ENCODE results near the gene TFF2.

Gene TFF2

DNA sequence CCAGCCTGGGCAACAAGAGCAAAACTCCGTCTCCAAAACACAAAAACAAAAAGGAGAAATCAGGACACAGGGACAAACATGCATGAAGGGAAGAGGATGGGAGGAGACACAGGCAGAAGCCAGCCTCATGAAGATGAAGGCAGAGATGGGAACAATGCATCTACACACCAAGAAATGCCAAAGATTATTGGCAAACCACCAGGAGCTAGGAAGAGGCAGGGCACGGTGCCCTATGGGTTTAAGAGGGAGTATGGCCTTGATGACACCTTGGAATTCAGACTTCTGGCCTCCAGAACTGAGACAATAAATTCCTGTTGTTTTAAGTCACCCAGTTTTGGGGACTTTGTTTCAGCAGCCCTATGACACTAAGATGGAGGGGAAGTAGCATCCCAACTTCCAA, 39.9 kb upstream of the TFF2 start:
- no peaks in the 10 kb centered on the region for H3K27me3 ChIP-seq (replicated peaks)
- in situ Hi-C loops (cut with HindIII; ENCODE audit: low pct_ligation_motif_present, low sequenced_read_pairs) = no loop called here
- no peaks in the 10 kb centered on the region for H3K36me3 ChIP-seq (replicated peaks)
- TF ChIP-seq, protein P1, sequence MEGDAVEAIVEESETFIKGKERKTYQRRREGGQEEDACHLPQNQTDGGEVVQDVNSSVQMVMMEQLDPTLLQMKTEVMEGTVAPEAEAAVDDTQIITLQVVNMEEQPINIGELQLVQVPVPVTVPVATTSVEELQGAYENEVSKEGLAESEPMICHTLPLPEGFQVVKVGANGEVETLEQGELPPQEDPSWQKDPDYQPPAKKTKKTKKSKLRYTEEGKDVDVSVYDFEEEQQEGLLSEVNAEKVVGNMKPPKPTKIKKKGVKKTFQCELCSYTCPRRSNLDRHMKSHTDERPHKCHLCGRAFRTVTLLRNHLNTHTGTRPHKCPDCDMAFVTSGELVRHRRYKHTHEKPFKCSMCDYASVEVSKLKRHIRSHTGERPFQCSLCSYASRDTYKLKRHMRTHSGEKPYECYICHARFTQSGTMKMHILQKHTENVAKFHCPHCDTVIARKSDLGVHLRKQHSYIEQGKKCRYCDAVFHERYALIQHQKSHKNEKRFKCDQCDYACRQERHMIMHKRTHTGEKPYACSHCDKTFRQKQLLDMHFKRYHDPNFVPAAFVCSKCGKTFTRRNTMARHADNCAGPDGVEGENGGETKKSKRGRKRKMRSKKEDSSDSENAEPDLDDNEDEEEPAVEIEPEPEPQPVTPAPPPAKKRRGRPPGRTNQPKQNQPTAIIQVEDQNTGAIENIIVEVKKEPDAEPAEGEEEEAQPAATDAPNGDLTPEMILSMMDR (IDR thresholded peaks at IDR 0.05; ENCODE audit: low read depth, low read length, missing control alignments) = no peak
- H3K27ac ChIP-seq = no peak overlapping the region
- DNase-seq = no peak
- H3K4me3 ChIP-seq (ENCODE audit: low read depth, low read length) = no peak overlapping the region

DNA sequence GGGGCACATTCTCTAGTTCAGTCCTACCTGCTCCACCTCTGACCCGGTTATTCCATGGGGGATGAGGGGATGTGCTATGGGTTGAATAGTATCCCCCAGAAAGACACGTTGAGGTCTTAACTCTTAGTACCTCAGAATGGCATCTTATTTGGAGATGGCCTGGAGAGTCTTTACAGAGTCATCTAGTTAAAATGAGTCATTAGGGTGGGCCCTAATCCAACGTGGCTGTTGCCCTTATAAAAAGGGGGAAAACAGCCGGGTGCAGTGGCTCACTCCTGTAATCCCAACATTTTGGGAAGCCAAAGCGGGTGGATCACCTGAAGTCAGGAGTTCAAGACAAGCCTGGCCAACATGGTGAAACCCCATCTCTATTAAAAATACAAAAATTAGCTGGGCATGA, 39.4 kb upstream of the TFF2 start:
- in situ Hi-C loops (cut with HindIII; ENCODE audit: low pct_ligation_motif_present, low sequenced_read_pairs) = no loop called here
- H3K27me3 ChIP-seq (replicated peaks) = no peaks in the 10 kb centered on the region

DNA sequence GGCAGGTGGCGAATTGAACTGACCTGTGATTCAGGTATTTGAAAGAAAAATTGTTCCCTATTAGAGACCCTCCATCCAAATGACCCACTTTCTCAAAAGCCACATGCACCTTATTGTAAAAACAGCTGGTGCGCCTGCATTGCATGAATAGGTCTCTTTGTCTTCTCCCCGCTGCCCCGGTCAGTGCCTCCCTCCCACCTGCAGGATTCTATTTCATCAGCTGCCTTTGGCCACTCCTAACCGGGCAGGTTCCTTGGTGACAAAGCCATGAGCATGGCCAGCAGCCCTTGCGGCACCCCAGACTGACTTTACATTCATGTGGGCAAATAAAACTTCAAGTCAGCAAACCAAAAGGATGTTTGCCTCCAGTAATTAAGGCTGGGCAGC, 38.6 kb upstream of the TFF2 start:
- Histone ChIP-seq H3K27ac (no peak overlapping the region), H3K36me3 (replicated peaks) (no peaks in the 10 kb centered on the region), H3K4me3 (ENCODE audit: low read depth, low read length) (no peak overlapping the region), H3K27me3 (replicated peaks) (no peaks in the 10 kb centered on the region)
- in situ Hi-C loops (cut with HindIII; ENCODE audit: low pct_ligation_motif_present, low sequenced_read_pairs) = no loop called here
- DNase-seq = no peak
- TF ChIP-seq, protein P1 (IDR thresholded peaks at IDR 0.05; ENCODE audit: low read depth, low read length, missing control alignments) = no peak

More for the DNA sequence above, 39.4 kb upstream of the TFF2 start:
- no peak overlapping the region for H3K27ac ChIP-seq
- H3K36me3 ChIP-seq (replicated peaks) = no peaks in the 10 kb centered on the region
- no peak for DNase-seq
- H3K4me3 ChIP-seq (ENCODE audit: low read depth, low read length) = no peak overlapping the region
- TF ChIP-seq, protein P1 (IDR thresholded peaks at IDR 0.05; ENCODE audit: low read depth, low read length, missing control alignments) = no peak

GRCh38 chr21:42388740-42389448, 38.1 kb upstream of the TFF2 start:
- in situ Hi-C loops (cut with HindIII; ENCODE audit: low pct_ligation_motif_present, low sequenced_read_pairs) = no loop called here

DNA sequence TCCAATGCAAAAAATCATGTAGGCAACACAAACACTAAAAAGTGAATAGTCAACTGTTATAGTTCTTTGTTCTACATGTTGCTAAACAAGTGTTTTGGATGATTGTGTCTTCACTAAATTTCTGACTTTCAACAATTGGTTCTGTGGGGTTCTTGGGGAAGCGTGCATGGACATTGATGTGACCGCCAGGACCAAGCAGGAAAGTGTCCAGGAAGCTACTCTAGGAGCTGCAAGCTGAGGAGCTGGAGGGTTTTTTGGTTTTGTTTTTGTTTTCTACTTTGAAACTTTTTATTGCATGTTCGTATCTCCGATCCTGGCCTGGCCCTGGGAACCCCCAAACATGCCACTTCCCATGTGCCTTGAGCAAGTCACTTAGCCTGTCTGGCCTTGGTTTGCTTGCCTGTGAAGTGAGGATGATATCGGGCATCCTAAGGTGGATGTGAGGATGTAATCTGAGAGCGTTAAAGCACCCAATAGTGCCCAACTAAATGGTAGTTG, 37.1 kb upstream of the TFF2 start:
- no peaks in the 10 kb centered on the region for H3K36me3 ChIP-seq (replicated peaks)
- TF ChIP-seq, protein P1 (IDR thresholded peaks at IDR 0.05; ENCODE audit: low read depth, low read length, missing control alignments) = no peak
- H3K27ac ChIP-seq = no peak overlapping the region
- in situ Hi-C loops (cut with HindIII; ENCODE audit: low pct_ligation_motif_present, low sequenced_read_pairs) = no loop called here
- no peak overlapping the region for H3K4me3 ChIP-seq (ENCODE audit: low read depth, low read length)
- no peak for DNase-seq
- no peaks in the 10 kb centered on the region for H3K27me3 ChIP-seq (replicated peaks)

More at GRCh38 chr21:42388740-42389448, 38.1 kb upstream of the TFF2 start:
- H3K4me3 ChIP-seq (ENCODE audit: low read depth, low read length) = no peak overlapping the region
- TF ChIP-seq, protein P1 (IDR thresholded peaks at IDR 0.05; ENCODE audit: low read depth, low read length, missing control alignments) = no peak
- no peaks in the 10 kb centered on the region for H3K27me3 ChIP-seq (replicated peaks)
- H3K27ac ChIP-seq = no peak overlapping the region
- no peaks in the 10 kb centered on the region for H3K36me3 ChIP-seq (replicated peaks)
- no peak for DNase-seq

- no peaks in the 10 kb centered on the region for H3K36me3 ChIP-seq (replicated peaks)
- TF ChIP-seq, protein P1 (IDR thresholded peaks at IDR 0.05; ENCODE audit: low read depth, low read length, missing control alignments) = no peak
- no peak overlapping the region for H3K27ac ChIP-seq
- DNase-seq = no peak
- no peaks in the 10 kb centered on the region for H3K27me3 ChIP-seq (replicated peaks)
- H3K4me3 ChIP-seq (ENCODE audit: low read depth, low read length) = no peak overlapping the region
- in situ Hi-C loops (cut with HindIII; ENCODE audit: low pct_ligation_motif_present, low sequenced_read_pairs) = no loop called here
Measured at GRCh38 chr21:42387164-42387563, 36.4 kb upstream of the TFF2 start.

Data from brain microvascular endothelial cell (primary cell).